Activated B cell treated with CpG ODN at 0.5 μM for 24 hours (primary cell): ENCODE data around the gene HSPA12B. TPM values are rescaled to one million over a fixed set of nuclear protein-coding genes. Genes with fewer than 3 reads are reported as not detected.

ENCODE experiments used
- ATAC-seq: fragments of 200-7000 bp; cut with Tn5 transposase; one replicate; pipeline ENCODE4 v1.10.0; 2021; ENCODE audit warnings: low read depth, mild to moderate bottlenecking, moderate library complexity
- CTCF ChIA-PET: fragments of 350-600 bp; sonication (Branson Sonifier 250); formaldehyde crosslinking; loops from one replicate; lab custom pipeline; 2021; ENCODE audit warnings: antibody characterized with exemption; lab: Charles Lee
- POLR2A ChIA-PET: fragments of 350-600 bp; sonication (Branson Sonifier 250); formaldehyde crosslinking; loops from one replicate; lab custom pipeline; 2021; ENCODE audit warnings: antibody characterized with exemption; lab: Charles Lee
- DNase-seq: peaks from one replicate; pipeline ENCODE4 v3.0.0; 2022
- H3K27ac Mint-ChIP-seq: one replicate; pipeline ENCODE4 v1.8.0; 2020; ENCODE audit warnings: mixed read lengths
- H3K27me3 Mint-ChIP-seq: one replicate; pipeline ENCODE4 v1.8.0; 2021; ENCODE audit warnings: mixed read lengths
- H3K36me3 Mint-ChIP-seq: one replicate; pipeline ENCODE4 v1.8.0; 2021; ENCODE audit warnings: low read depth, mixed read lengths
- H3K4me1 Mint-ChIP-seq: one replicate; pipeline ENCODE4 v1.8.0; 2021; ENCODE audit warnings: mixed read lengths
- H3K4me3 Mint-ChIP-seq: one replicate; pipeline ENCODE4 v1.8.0; 2020; ENCODE audit warnings: mild to moderate bottlenecking, mixed read lengths
- H3K9me3 Mint-ChIP-seq: one replicate; pipeline ENCODE4 v1.8.0; 2020; ENCODE audit warnings: mixed read lengths
- CTCF ChIP-seq: fragments of 200-600 bp; IDR thresholded peaks from one replicate; pipeline ENCODE4 v1.8.0; 2022; ENCODE audit warnings: antibody characterized with exemption, mild to moderate bottlenecking
- intact Hi-C: fragments of 100-400 bp; cut with micrococcal nuclease; formaldehyde crosslinking; loops from one replicate; pipeline ENCODE4 v1.15.1; 2024
- total RNA-seq: library from RNA; stranded (reverse); gene quantifications from 2 replicates; pipeline ENCODE4 v1.2.3, GENCODE V29; 2022

Gene HSPA12B
- total RNA-seq, 1 donor from 2014 or later: not detected

- ATAC-seq: no peak
- Mint-ChIP-seq H3K27me3 (peaks cover 7% of the 10 kb centered on the region), H3K36me3 (no peaks in the 10 kb centered on the region)
Measured at GRCh38 chr20:3705491-3705969, 27.0 kb upstream of the HSPA12B start.

GRCh38 chr20:3705970-3706739 is 26.3 kb upstream of the HSPA12B start:
- Mint-ChIP-seq H3K4me1 (no peaks in the 10 kb centered on the region), H3K27me3 (peaks cover 7% of the 10 kb centered on the region), H3K4me3 (no peak overlapping the region), H3K9me3 (no peaks in the 10 kb centered on the region), H3K27ac (no peak overlapping the region), H3K36me3 (no peaks in the 10 kb centered on the region)
- ChIA-PET POLR2A (no interaction called here), CTCF (no interaction called here)
- no peak for DNase-seq
- TF ChIP-seq CTCF: no peak
- no peak for ATAC-seq
- intact Hi-C loops: no loop called here

More at GRCh38 chr20:3705491-3705969, 27.0 kb upstream of the HSPA12B start:
- H3K4me3 Mint-ChIP-seq: no peak overlapping the region
- no peak for DNase-seq
- CTCF ChIA-PET: no interaction called here
- POLR2A ChIA-PET: no interaction called here
- intact Hi-C loops: no loop called here
- TF ChIP-seq CTCF: no peak
- no peaks in the 10 kb centered on the region for H3K9me3 Mint-ChIP-seq
- H3K4me1 Mint-ChIP-seq: no peaks in the 10 kb centered on the region
- H3K27ac Mint-ChIP-seq: no peak overlapping the region

GRCh38 chr20:3706774-3707507 is 25.5 kb upstream of the HSPA12B start:
- no peak for TF ChIP-seq CTCF
- H3K36me3 Mint-ChIP-seq: no peaks in the 10 kb centered on the region
- no peak overlapping the region for H3K27ac Mint-ChIP-seq
- H3K4me1 Mint-ChIP-seq: no peaks in the 10 kb centered on the region
- H3K27me3 Mint-ChIP-seq: peaks cover 9% of the 10 kb centered on the region
- no peak for ATAC-seq
- POLR2A ChIA-PET: no interaction called here
- CTCF ChIA-PET: interaction anchor here (0.8 kb wide), 1 partner anchor 9 kb away, joined by 3 read pairs; no protein-coding TSS in a partner anchor
- DNase-seq: no peak
- H3K9me3 Mint-ChIP-seq: no peaks in the 10 kb centered on the region
- H3K4me3 Mint-ChIP-seq: no peak overlapping the region
- intact Hi-C loops: no loop called here

- H3K4me1 Mint-ChIP-seq: no peaks in the 10 kb centered on the region
- CTCF ChIA-PET: interaction anchor here (0.8 kb wide), 1 partner anchor 9 kb away, joined by 3 read pairs; no protein-coding TSS in a partner anchor
Measured at GRCh38 chr20:3707508-3707899, 25.0 kb upstream of the HSPA12B start.

More at GRCh38 chr20:3707508-3707899, 25.0 kb upstream of the HSPA12B start:
- POLR2A ChIA-PET: no interaction called here
- Mint-ChIP-seq H3K27ac (no peak overlapping the region), H3K36me3 (no peaks in the 10 kb centered on the region), H3K27me3 (peaks cover 9% of the 10 kb centered on the region), H3K9me3 (no peaks in the 10 kb centered on the region), H3K4me3 (no peak overlapping the region)
- no peak for DNase-seq
- TF ChIP-seq CTCF: no peak
- intact Hi-C loops: no loop called here
- no peak for ATAC-seq
